ENCODE data around the gene GPATCH2.

DNA sequence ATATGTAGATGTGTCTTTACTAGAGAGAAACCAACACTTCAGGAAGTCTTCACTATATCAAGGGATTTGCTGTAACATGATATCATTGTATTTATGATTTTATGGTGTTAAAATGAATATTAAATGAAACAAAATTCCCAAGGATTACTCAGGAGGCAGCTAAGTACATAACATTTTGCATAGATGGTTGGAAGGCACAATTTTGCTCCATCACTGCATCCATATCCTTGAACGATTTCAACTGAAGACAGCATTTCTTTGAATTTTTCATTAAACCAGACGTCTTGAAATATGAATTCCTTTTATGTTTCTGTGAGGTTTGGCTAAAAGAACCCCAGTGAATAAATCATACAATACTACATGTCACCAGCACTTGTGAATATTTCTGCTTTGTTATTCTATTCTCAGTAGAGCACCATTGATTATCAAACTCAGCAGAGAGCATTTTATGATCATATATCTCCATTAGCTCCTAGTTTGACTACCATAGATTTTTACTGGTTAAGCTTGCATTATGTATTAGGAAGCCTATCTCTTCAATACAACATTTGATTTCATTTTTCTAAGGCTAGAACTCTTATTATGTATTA lies 37.6 kb upstream of the GPATCH2 start:
- TF ChIP-seq CTCF (IDR thresholded peaks at IDR 0.05) (no peak), POLR2AphosphoS5 (IDR thresholded peaks at IDR 0.05; ENCODE audit: insufficient read depth in 1 of 2, low read depth in 1 of 2) (no peak)
